AG10803 (cell line): Measurements from ENCODE around the gene BNC2.
A peak's percentile ranks its signal among the peaks of the same experiment; 100 is the strongest.

Source experiments
- DNase-seq: peaks from one replicate; pipeline ENCODE4 v3.0.0; 2010; ENCODE audit warnings: low read depth
- H3K4me3 ChIP-seq: 2 replicates; pipeline ENCODE4 v1.5.1; 2011; ENCODE audit warnings: mild to moderate bottlenecking, low read length, control low read depth
- CTCF ChIP-seq: conservative IDR thresholded peaks from 2 replicates; pipeline ENCODE4 v1.5.1; 2011; ENCODE audit warnings: mild to moderate bottlenecking, low read length, control low read depth, inconsistent platforms

The BNC2 gene

GRCh38 chr9:16575986-16576245 is 294.6 kb downstream of the BNC2 start:
- H3K4me3 ChIP-seq: no peak overlapping the region
- TF ChIP-seq CTCF: no peak
- DNase-seq: no peak

- no peak; the same call in 1 of the 2 replicates for TF ChIP-seq CTCF
- DNase-seq: no peak
- H3K4me3 ChIP-seq: no peak overlapping the region
Measured at GRCh38 chr9:16575142-16575985, 295.1 kb downstream of the BNC2 start.

- H3K4me3 ChIP-seq: no peak overlapping the region
- TF ChIP-seq CTCF: no peak
- no peak for DNase-seq
Measured at GRCh38 chr9:16572005-16572734, 298.3 kb downstream of the BNC2 start.

- DNase-seq: no peak
- no peak for TF ChIP-seq CTCF
- no peak overlapping the region for H3K4me3 ChIP-seq
Measured at GRCh38 chr9:16571127-16571802, 299.2 kb downstream of the BNC2 start.

- DNase-seq: peak; percentile 10
- TF ChIP-seq CTCF: no peak
- H3K4me3 ChIP-seq: no peak overlapping the region
Measured at GRCh38 chr9:16563446-16563845, 307.0 kb downstream of the BNC2 start.

GRCh38 chr9:16561121-16561520 is 309.3 kb downstream of the BNC2 start:
- no peak for DNase-seq
- no peak for TF ChIP-seq CTCF
- no peak overlapping the region for H3K4me3 ChIP-seq
